AG09309 (cell line): ENCODE results near the gene CD59.

ENCODE experiments used
- DNase-seq: peaks from one replicate; pipeline ENCODE4 v3.0.0-alpha.2; 2010; ENCODE audit warnings: low read depth
- H3K4me3 ChIP-seq: 2 replicates; pipeline ENCODE4 v1.5.1; 2011; ENCODE audit warnings: mild to moderate bottlenecking, low read depth, low read length, moderate library complexity; ENCODE audit not compliant: control insufficient read depth
- CTCF ChIP-seq: IDR thresholded peaks from 2 replicates; pipeline ENCODE4 v1.5.1; 2011; ENCODE audit warnings: mild to moderate bottlenecking, low read depth, low read length, inconsistent platforms; ENCODE audit not compliant: insufficient read depth, control insufficient read depth; ENCODE audit errors: missing control alignments

Gene CD59

GRCh38 chr11:33655842-33656600 is 80.2 kb downstream of the CD59 start:
- TF ChIP-seq CTCF, result no peak
- H3K4me3 ChIP-seq, result no peak overlapping the region
- no peak for DNase-seq

- no peak for TF ChIP-seq CTCF
- DNase-seq, result no peak
- H3K4me3 ChIP-seq, result no peak overlapping the region
Observed at GRCh38 chr11:33654594-33654993, 81.6 kb downstream of the CD59 start.
